Neural progenitor cell (in vitro differentiated cells): ENCODE data around the gene MYO1C.

Experiments
- EZH2 ChIP-seq: fragments of 200-600 bp; sonication (generic); IDR thresholded peaks from 2 replicates; pipeline ENCODE4 v1.6.1; 2017; ENCODE audit warnings: antibody characterized with exemption, mild to moderate bottlenecking, moderate library complexity
- TF ChIP-seq, protein P1 (sequence below): fragments of 200-600 bp; sonication (generic); IDR thresholded peaks from 2 replicates; pipeline ENCODE4 v1.5.1; 2017; ENCODE audit warnings: antibody characterized with exemption, mild to moderate bottlenecking

DNA sequence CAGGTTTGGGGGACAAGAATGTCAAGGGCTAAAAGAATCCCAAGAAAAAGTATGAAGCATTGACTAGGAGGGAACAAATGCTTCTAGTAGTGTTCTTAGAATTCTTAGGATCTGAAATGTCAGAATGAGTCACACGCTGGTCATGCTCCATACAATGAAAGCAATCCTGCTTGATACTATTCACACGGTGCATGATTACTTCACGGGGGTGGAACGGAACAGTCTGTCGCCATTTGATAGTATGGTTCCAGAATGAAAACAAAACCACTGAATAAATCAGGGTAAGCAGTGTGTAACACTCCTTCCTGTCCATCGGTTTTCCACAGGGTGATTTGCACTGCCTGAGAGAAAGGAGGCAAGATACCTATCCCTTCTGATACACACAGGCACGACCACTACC, 69.6 kb downstream of the MYO1C start:
- no peak for TF ChIP-seq EZH2
- TF ChIP-seq, protein P1, sequence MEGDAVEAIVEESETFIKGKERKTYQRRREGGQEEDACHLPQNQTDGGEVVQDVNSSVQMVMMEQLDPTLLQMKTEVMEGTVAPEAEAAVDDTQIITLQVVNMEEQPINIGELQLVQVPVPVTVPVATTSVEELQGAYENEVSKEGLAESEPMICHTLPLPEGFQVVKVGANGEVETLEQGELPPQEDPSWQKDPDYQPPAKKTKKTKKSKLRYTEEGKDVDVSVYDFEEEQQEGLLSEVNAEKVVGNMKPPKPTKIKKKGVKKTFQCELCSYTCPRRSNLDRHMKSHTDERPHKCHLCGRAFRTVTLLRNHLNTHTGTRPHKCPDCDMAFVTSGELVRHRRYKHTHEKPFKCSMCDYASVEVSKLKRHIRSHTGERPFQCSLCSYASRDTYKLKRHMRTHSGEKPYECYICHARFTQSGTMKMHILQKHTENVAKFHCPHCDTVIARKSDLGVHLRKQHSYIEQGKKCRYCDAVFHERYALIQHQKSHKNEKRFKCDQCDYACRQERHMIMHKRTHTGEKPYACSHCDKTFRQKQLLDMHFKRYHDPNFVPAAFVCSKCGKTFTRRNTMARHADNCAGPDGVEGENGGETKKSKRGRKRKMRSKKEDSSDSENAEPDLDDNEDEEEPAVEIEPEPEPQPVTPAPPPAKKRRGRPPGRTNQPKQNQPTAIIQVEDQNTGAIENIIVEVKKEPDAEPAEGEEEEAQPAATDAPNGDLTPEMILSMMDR = no peak
